HepG2 (cell line): ENCODE data around the gene CCDC175. TPM values are rescaled to one million over a fixed set of nuclear protein-coding genes. Genes with fewer than 3 reads are reported as not detected.

ENCODE experiments used
- ATAC-seq: fragments of 200-7000 bp; cut with Tn5 transposase; 3 replicates; pipeline ENCODE4 v1.9.1; 2020; ENCODE audit warnings: mild to moderate bottlenecking, moderate library complexity
- BruUV-seq: library from RNA; stranded (reverse); fragments of 400-500 nt; replicated peaks from 2 replicates; lab custom pipeline; 2021; lab: Mats Ljungman, UMichigan
- CTCF ChIA-PET: fragments of 300-600 bp; formaldehyde crosslinking; extraction: SDS; loops from one replicate; lab custom pipeline; 2021; ENCODE audit warnings: low total read pairs, inconsistent platforms, low intra/inter-chr PET ratio; lab: Yijun Ruan, JAX
- POLR2A ChIA-PET: fragments of 350-600 bp; sonication (Branson Sonifier 250); formaldehyde crosslinking; loops from one replicate; lab custom pipeline; 2020; ENCODE audit warnings: antibody characterized with exemption, inconsistent platforms; lab: Yijun Ruan, JAX
- DNase-seq: peaks from one replicate; pipeline ENCODE4 v3.0.0-alpha.2; 2015; ENCODE audit warnings: low spot score
- FAIRE-seq: peaks from 3 replicates; lab custom pipeline; 2011; peaks lifted over from hg19 to GRCh38; lab: Jason Lieb, UNC
- H2AFZ ChIP-seq: one replicate; pipeline ENCODE4 v1.6.1; 2011; ENCODE audit warnings: low read length, inconsistent platforms
- H3K27ac ChIP-seq: fragments of 300-600 bp; 3 replicates; pipeline ENCODE4 v1.8.0; 2011; ENCODE audit warnings: mixed run types, mild to moderate bottlenecking, mixed read lengths, low read length, inconsistent platforms; ENCODE audit not compliant: insufficient read depth; ENCODE audit errors: extremely low read length
- H3K27me3 ChIP-seq, 2 experiments: fragments of 200-600 bp in 1 of 2; 2 replicates in 1 of 2; 3 replicates in 1 of 2; pipeline versions ENCODE4 v1.6.0 to v1.8.0; 2011; ENCODE audit warnings: low read length in 2 of 2, mild to moderate bottlenecking in 2 of 2, moderate library complexity in 2 of 2, inconsistent platforms in 1 of 2; ENCODE audit not compliant: insufficient read depth in 2 of 2, control insufficient read depth in 1 of 2
- H3K36me3 ChIP-seq, 2 experiments: fragments of 200-600 bp in 1 of 2; replicated peaks in 1 of 2; 2 replicates in 1 of 2; 3 replicates in 1 of 2; pipeline versions ENCODE4 v1.5.1 to v1.8.0; 2011; ENCODE audit warnings: low read length in 2 of 2, inconsistent platforms in 1 of 2; ENCODE audit not compliant: insufficient read depth in 2 of 2, control insufficient read depth in 1 of 2
- H3K4me1 ChIP-seq: 2 replicates; pipeline ENCODE4 v1.5.1; 2012; ENCODE audit warnings: low read length, inconsistent platforms; ENCODE audit not compliant: insufficient read depth
- H3K4me2 ChIP-seq: 2 replicates; pipeline ENCODE4 v1.6.0; 2011; ENCODE audit warnings: low read depth, low read length, inconsistent platforms
- H3K4me3 ChIP-seq, 3 experiments: fragments of 200-600 bp in 1 of 3; sonication (generic), shearing (Covaris generic) in 1 of 3; replicated peaks in 1 of 3; 2 replicates each; pipeline ENCODE4 v1.5.1; 2011 to 2016; ENCODE audit warnings: low read length in 3 of 3, inconsistent platforms in 2 of 3, low read depth in 2 of 3, mild to moderate bottlenecking in 2 of 3, control low read depth in 1 of 3, mixed read lengths in 1 of 3; ENCODE audit not compliant: insufficient read depth in 1 of 3
- H3K79me2 ChIP-seq: one replicate; pipeline ENCODE4 v1.6.1; 2011; ENCODE audit warnings: low read length, inconsistent platforms; ENCODE audit not compliant: insufficient read depth
- H3K9ac ChIP-seq: 2 replicates; pipeline ENCODE4 v1.6.0; 2011; ENCODE audit warnings: mild to moderate bottlenecking, low read depth, low read length, inconsistent platforms; ENCODE audit not compliant: insufficient read depth
- H3K9me3 ChIP-seq: 2 replicates; pipeline ENCODE4 v1.5.1; 2012; ENCODE audit warnings: mild to moderate bottlenecking, low read length
- H4K20me1 ChIP-seq: 2 replicates; pipeline ENCODE4 v1.6.0; 2011; ENCODE audit warnings: inconsistent platforms, mild to moderate bottlenecking, low read length, moderate library complexity; ENCODE audit not compliant: insufficient read depth
- CHD2 ChIP-seq: IDR thresholded peaks from 2 replicates; pipeline ENCODE4 v1.6.1; 2011; ENCODE audit warnings: low read depth, low read length, improper control_type of control experiment
- GABPB1 ChIP-seq: IDR thresholded peaks from 2 replicates; pipeline ENCODE4 v1.6.1; 2016; ENCODE audit warnings: mild to moderate bottlenecking, missing genetic modification reagents, moderate library complexity, missing compliant biosample characterization
- GTF2F1 ChIP-seq: fragments of 150-350 bp; IDR thresholded peaks from 2 replicates; pipeline ENCODE4 v1.6.1; 2014; ENCODE audit warnings: low read length
- NCOA2 ChIP-seq: sonication (generic); formaldehyde crosslinking; IDR thresholded peaks from 2 replicates; pipeline ENCODE4 v1.8.0; 2022; ENCODE audit warnings: inconsistent platforms
- NFE2L1 ChIP-seq: sonication (generic); formaldehyde crosslinking; IDR thresholded peaks from 2 replicates; pipeline ENCODE4 v1.4.0; 2020; ENCODE audit warnings: missing genetic modification reagents, mild to moderate bottlenecking, borderline replicate concordance
- SIX4 ChIP-seq: sonication (generic); formaldehyde crosslinking; IDR thresholded peaks from 2 replicates; pipeline ENCODE4 v1.4.0; 2020; ENCODE audit warnings: missing genetic modification reagents
- SPEN ChIP-seq: sonication (generic); formaldehyde crosslinking; IDR thresholded peaks from 2 replicates; pipeline ENCODE4 v1.5.1; 2020; ENCODE audit warnings: low read depth, mild to moderate bottlenecking, missing genetic modification reagents
- SRSF9 ChIP-seq: fragments of 200-400 bp; formaldehyde crosslinking; IDR thresholded peaks from 2 replicates; pipeline ENCODE4 v1.6.1; 2018; ENCODE audit warnings: borderline replicate concordance, mild to moderate bottlenecking, low read depth, low read length; ENCODE audit not compliant: insufficient read depth, poor library complexity, severe bottlenecking
- TBX3 ChIP-seq: fragments of 450-650 bp; IDR thresholded peaks from 2 replicates; pipeline ENCODE4 v1.6.1; 2017; ENCODE audit warnings: antibody characterized with exemption, mild to moderate bottlenecking, inconsistent platforms, borderline replicate concordance
- THRA ChIP-seq: sonication (generic); formaldehyde crosslinking; IDR thresholded peaks from 2 replicates; pipeline ENCODE4 v1.4.0; 2020; ENCODE audit warnings: missing genetic modification reagents, borderline replicate concordance
- ZBTB3 ChIP-seq: sonication (generic); formaldehyde crosslinking; IDR thresholded peaks from 2 replicates; pipeline ENCODE4 v1.4.0; 2020; ENCODE audit warnings: low read depth, mild to moderate bottlenecking, moderate library complexity, missing genetic modification reagents, borderline replicate concordance
- ZBTB42 ChIP-seq: sonication (generic); formaldehyde crosslinking; IDR thresholded peaks from 2 replicates; pipeline ENCODE4 v1.5.0; 2020; ENCODE audit warnings: mild to moderate bottlenecking, missing genetic modification reagents
- ZNF12 ChIP-seq: sonication (generic); formaldehyde crosslinking; IDR thresholded peaks from 2 replicates; pipeline ENCODE4 v1.5.0; 2020; ENCODE audit warnings: missing genetic modification reagents
- ZNF3 ChIP-seq: IDR thresholded peaks from 2 replicates; pipeline ENCODE4 v1.7.0; 2017; ENCODE audit warnings: inconsistent platforms
- ZNF30 ChIP-seq: sonication (generic); formaldehyde crosslinking; IDR thresholded peaks from 2 replicates; pipeline ENCODE4 v1.5.0; 2020; ENCODE audit warnings: mild to moderate bottlenecking, missing genetic modification reagents
- ZNF326 ChIP-seq: sonication (generic); formaldehyde crosslinking; IDR thresholded peaks from 2 replicates; pipeline ENCODE4 v1.4.0; 2020; ENCODE audit warnings: missing genetic modification reagents, borderline replicate concordance
- ZNF580 ChIP-seq: IDR thresholded peaks from 2 replicates; pipeline ENCODE4 v1.6.1; 2016; ENCODE audit warnings: low read depth, borderline replicate concordance
- ZNF770 ChIP-seq: sonication (generic); formaldehyde crosslinking; IDR thresholded peaks from 2 replicates; pipeline ENCODE4 v1.5.0; 2020; ENCODE audit warnings: mild to moderate bottlenecking, missing genetic modification reagents
- WGBS: methylation state at CpG from one replicate; pipeline ENCODE4 v1.1.6; 2017; ENCODE audit warnings: low lambda C conversion rate; 5-methylcytosine and 5-hydroxymethylcytosine counted together
- in situ Hi-C: cut with HindIII; loops from 2 replicates; pipeline ENCODE4 v1.10.0; 2017; ENCODE audit warnings: low pct_unique_long_range_greater_than_20kb; ENCODE audit not compliant: extremely low pct_ligation_motif_present
- intact Hi-C: fragments of 100-400 bp; cut with micrococcal nuclease; formaldehyde crosslinking; loops from one replicate; pipeline ENCODE4 v1.10.0; 2022; ENCODE audit not compliant: unreplicated experiment
- polyA plus RNA-seq, 8 experiments: library from polyadenylated mRNA; depleted of rRNA in 3 of 8; stranded (reverse) in 7 of 8; unstranded in 1 of 8; fragments of >200 nt; fragmentation: Illumina TruSeq in 4 of 8; extraction: Trizol in 4 of 8; gene quantifications; 2 replicates each; pipeline versions ENCODE4 v1.2.1 to v1.2.3, GENCODE V29; 2011 to 2016; ENCODE audit warnings: low read depth in 4 of 8, missing spikeins in 1 of 8, mixed read lengths in 1 of 8; ENCODE audit not compliant: insufficient read depth in 1 of 8
- total RNA-seq, 5 experiments: library from RNA; depleted of rRNA; stranded (reverse); fragments of >200 nt; fragmentation: Illumina TruSeq; extraction: Trizol; gene quantifications; 2 replicates each; pipeline ENCODE4 v1.2.3, GENCODE V29; 2016; ENCODE audit warnings: low read depth in 1 of 5

The CCDC175 gene
- total and polyA plus RNA-seq, 2 of the 13 experiments (the other 11 are each of a cell fraction or from before 2014, with no cell fraction given): not detected

- no peaks in the 10 kb centered on the region for H3K9me3 ChIP-seq
- ATAC-seq (no peak), DNase-seq (no peak), FAIRE-seq (no peak)
- ChIA-PET CTCF (no interaction called here), POLR2A (no interaction called here)
- no peaks in the 10 kb centered on the region for H4K20me1 ChIP-seq
- in situ Hi-C loops (no loop called here), intact Hi-C loops (no loop called here)
- no peaks in the 10 kb centered on the region for H3K79me2 ChIP-seq
- H3K9ac ChIP-seq: no peak overlapping the region
- no peaks in the 10 kb centered on the region for H3K36me3 ChIP-seq
- no peak for TF ChIP-seq NCOA2 (CRISPR knock-in tag)
- no peak for TF ChIP-seq THRA
- H3K4me3 ChIP-seq: no peak overlapping the region
- no peak overlapping the region for H3K27ac ChIP-seq
- no peak overlapping the region for H3K4me2 ChIP-seq
- WGBS: 3% methylated on average over 2 of the region's 2 CpGs
- no TSS peak for BruUV-seq
- no peaks in the 10 kb centered on the region for H3K27me3 ChIP-seq
- H2AFZ ChIP-seq: no peak overlapping the region
- no peaks in the 10 kb centered on the region for H3K4me1 ChIP-seq
These were observed 46.0 kb upstream of the CCDC175 start for GRCh38 chr14:59622631-59623030.

GRCh38 chr14:59619061-59619460, 42.4 kb upstream of the CCDC175 start:
- WGBS: 2% methylated on average over 2 of the region's 2 CpGs
- BruUV-seq: no TSS peak
- no peaks in the 10 kb centered on the region for H4K20me1 ChIP-seq
- no peaks in the 10 kb centered on the region for H3K36me3 ChIP-seq
- in situ Hi-C loops (no loop called here), intact Hi-C loops (no loop called here)
- H3K27me3 ChIP-seq: no peaks in the 10 kb centered on the region
- ATAC-seq (no peak), DNase-seq (no peak), FAIRE-seq (no peak)
- H3K4me2 ChIP-seq: no peak overlapping the region
- H3K4me3 ChIP-seq: no peak overlapping the region
- CTCF ChIA-PET: no interaction called here
- no peaks in the 10 kb centered on the region for H3K4me1 ChIP-seq
- H3K9ac ChIP-seq: no peak overlapping the region
- TF ChIP-seq SIX4 (CRISPR knock-in tag): no peak
- no peak for TF ChIP-seq CHD2
- TF ChIP-seq ZNF12 (CRISPR knock-in tag): no peak
- TF ChIP-seq SPEN (CRISPR knock-in tag): no peak
- TF ChIP-seq ZNF3: no peak
- TF ChIP-seq ZBTB3 (CRISPR knock-in tag): no peak
- no peak for TF ChIP-seq GABPB1 (CRISPR knock-in tag)
- no peak for TF ChIP-seq SRSF9
- TF ChIP-seq ZNF770 (CRISPR knock-in tag): no peak
- TF ChIP-seq ZNF30 (CRISPR knock-in tag): no peak
- no peak for TF ChIP-seq ZNF580 (CRISPR knock-in tag)
- no peak for TF ChIP-seq ZBTB42 (CRISPR knock-in tag)
- no peak for TF ChIP-seq GTF2F1
- no peak for TF ChIP-seq ZNF326 (CRISPR knock-in tag)
- TF ChIP-seq TBX3: no peak
- TF ChIP-seq NFE2L1 (CRISPR knock-in tag): no peak
- POLR2A ChIA-PET: no interaction called here
- no peaks in the 10 kb centered on the region for H3K9me3 ChIP-seq
- H3K79me2 ChIP-seq: no peaks in the 10 kb centered on the region
- no peak overlapping the region for H3K27ac ChIP-seq
- H2AFZ ChIP-seq: no peak overlapping the region
